GM13977 (cell line): ENCODE results near the gene C11orf91.

ENCODE experiments used
- DNase-seq: peaks from one replicate; pipeline ENCODE4 v3.0.0; 2012; ENCODE audit warnings: low spot score
- CTCF ChIP-seq: IDR thresholded peaks from 2 replicates; pipeline ENCODE4 v1.5.1; 2012; ENCODE audit warnings: mild to moderate bottlenecking, control low read depth; ENCODE audit not compliant: insufficient read depth; ENCODE audit errors: extremely low read depth, missing control alignments
- in situ Hi-C: fragments of 300-500 bp; cut with MboI; formaldehyde crosslinking; loops from one replicate; pipeline ENCODE4 v1.12.0; 2022; ENCODE audit warnings: low sequenced_read_pairs, low pct_unique_long_range_greater_than_20kb, mixed read lengths, inconsistent platforms; ENCODE audit not compliant: unreplicated experiment

Gene C11orf91

GRCh38 chr11:33704240-33705002 lies 3.8 kb upstream of the C11orf91 start:
- in situ Hi-C loops: loop anchor here (25.0 kb wide), 1 partner anchor 542 kb away; the partner anchor contains the start of gene CSTF3
- no peak for TF ChIP-seq CTCF
- DNase-seq: no peak

- in situ Hi-C loops: loop anchor here (25.0 kb wide), 1 partner anchor 541 kb away; the partner anchor contains the start of gene CSTF3
- no peak for TF ChIP-seq CTCF
- no peak for DNase-seq
These were observed 3.2 kb upstream of the C11orf91 start for GRCh38 chr11:33703788-33704187.

- no peak for TF ChIP-seq CTCF
- DNase-seq: no peak
- in situ Hi-C loops: loop anchor here (25.0 kb wide), 1 partner anchor 541 kb away; the partner anchor contains the start of gene CSTF3
These were observed 2.6 kb upstream of the C11orf91 start for GRCh38 chr11:33703234-33703633.

- TF ChIP-seq CTCF: no peak
- no peak for DNase-seq
- in situ Hi-C loops: loop anchor here (25.0 kb wide), 1 partner anchor 539 kb away; the partner anchor contains the start of gene CSTF3
These were observed 940 bp upstream of the C11orf91 start for GRCh38 chr11:33701302-33702230.

- in situ Hi-C loops: loop anchor here (25.0 kb wide), 1 partner anchor 538 kb away; the partner anchor contains the start of gene CSTF3
- TF ChIP-seq CTCF: no peak
- DNase-seq: no peak
These were observed 544 bp downstream of the C11orf91 start for GRCh38 chr11:33700063-33700501.

GRCh38 chr11:33699515-33700062 lies 1.0 kb downstream of the C11orf91 start:
- TF ChIP-seq CTCF: no peak
- in situ Hi-C loops: loop anchor here (25.0 kb wide), 1 partner anchor 537 kb away; the partner anchor contains the start of gene CSTF3
- no peak for DNase-seq
